Hepatocyte (in vitro differentiated cells): ENCODE measurements around the gene CUL5.

ENCODE experiments used
- CTCF ChIP-seq: fragments of 200-600 bp; sonication (generic); IDR thresholded peaks from 2 replicates; pipeline ENCODE4 v1.5.1; 2016; ENCODE audit warnings: antibody characterized with exemption, mild to moderate bottlenecking; ENCODE audit not compliant: poor library complexity
- EZH2 ChIP-seq: fragments of 200-600 bp; sonication (generic); IDR thresholded peaks from 2 replicates; pipeline ENCODE4 v1.6.1; 2016; ENCODE audit warnings: antibody characterized with exemption, mild to moderate bottlenecking, borderline replicate concordance
- EZH2phosphoT487 ChIP-seq: fragments of 200-600 bp; sonication (generic); IDR thresholded peaks from one replicate; pipeline ENCODE4 v1.6.1; 2018; ENCODE audit warnings: antibody characterized with exemption, mild to moderate bottlenecking, low read depth, moderate library complexity; ENCODE audit not compliant: unreplicated experiment, severe bottlenecking

DNA sequence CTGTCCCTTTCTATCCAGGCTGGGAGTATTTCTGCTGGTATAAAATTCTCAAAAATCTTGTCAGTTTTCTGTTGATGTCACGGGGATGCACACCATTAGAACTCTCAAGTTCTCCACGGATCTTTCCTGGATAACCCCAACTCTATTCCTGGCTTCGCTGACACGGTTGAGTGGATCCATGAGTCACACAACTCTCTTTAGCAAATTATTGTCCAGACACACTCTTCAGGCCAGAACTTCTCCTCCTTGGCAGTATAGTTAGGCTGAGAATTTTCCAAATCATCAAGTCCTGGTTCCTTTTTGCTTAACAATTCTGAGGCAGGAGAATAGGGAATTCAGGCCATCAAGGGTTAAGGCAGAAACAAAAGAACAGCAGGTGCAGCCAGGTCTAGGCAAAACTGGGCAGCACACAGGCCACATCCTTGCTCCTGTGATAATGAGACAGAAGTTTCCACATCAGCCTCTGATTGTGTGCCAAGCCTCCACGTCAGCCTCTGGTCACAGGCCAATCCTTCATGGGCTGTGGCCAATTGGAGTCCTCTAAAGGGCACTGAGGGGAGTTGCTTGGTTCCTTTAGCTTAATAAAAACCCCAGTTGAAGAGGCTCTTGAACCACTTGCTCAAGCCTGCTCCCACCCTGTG is 106.9 kb downstream of the CUL5 start:
- no peak for TF ChIP-seq CTCF
- no peak for TF ChIP-seq EZH2
- no peak for TF ChIP-seq EZH2phosphoT487
